ENCODE measurements around the gene H1-8.

DNA sequence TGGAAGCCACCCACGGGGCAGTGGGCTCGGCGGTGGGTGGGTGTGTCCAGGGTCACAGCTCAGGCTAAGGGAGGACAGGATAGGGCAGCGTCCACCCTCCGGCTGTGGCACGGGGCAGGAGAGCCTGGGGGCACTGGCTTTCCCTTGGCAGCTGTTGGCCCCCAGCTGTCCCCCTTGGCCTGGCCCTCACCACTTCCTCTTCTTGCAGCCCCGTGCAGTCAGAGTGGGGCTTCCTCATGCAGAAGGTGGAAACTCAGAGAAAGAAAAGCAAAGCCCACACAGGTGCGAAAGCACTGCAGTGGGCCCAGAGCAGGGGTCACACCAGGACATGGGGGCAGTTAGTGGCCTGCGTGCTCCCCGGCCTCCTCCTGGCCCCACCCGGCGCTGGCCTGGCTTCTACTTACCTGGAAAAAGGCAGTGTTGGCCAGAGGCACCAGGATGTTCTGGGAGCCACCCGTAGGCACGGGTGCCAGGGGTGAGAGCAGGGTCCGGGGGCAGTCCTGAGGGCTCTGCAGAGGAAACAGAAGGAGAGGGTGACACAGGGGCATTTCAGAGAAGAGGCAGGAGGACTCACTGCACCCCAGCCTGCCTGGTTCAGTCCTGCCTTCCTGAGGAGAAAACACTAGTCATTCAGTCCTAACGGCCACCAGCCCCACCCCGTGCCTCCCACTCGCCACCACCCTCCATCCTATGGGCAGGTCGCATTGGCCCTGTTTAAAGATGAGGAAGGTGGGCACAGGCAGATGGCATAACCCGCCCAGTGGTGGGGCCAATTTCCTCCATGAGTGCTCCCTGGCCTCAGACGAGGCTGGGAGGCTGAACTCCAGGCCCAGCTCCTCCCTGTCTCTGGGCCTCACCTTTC is 35.2 kb downstream of the H1-8 start:
- TF ChIP-seq, protein P1, sequence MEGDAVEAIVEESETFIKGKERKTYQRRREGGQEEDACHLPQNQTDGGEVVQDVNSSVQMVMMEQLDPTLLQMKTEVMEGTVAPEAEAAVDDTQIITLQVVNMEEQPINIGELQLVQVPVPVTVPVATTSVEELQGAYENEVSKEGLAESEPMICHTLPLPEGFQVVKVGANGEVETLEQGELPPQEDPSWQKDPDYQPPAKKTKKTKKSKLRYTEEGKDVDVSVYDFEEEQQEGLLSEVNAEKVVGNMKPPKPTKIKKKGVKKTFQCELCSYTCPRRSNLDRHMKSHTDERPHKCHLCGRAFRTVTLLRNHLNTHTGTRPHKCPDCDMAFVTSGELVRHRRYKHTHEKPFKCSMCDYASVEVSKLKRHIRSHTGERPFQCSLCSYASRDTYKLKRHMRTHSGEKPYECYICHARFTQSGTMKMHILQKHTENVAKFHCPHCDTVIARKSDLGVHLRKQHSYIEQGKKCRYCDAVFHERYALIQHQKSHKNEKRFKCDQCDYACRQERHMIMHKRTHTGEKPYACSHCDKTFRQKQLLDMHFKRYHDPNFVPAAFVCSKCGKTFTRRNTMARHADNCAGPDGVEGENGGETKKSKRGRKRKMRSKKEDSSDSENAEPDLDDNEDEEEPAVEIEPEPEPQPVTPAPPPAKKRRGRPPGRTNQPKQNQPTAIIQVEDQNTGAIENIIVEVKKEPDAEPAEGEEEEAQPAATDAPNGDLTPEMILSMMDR (IDR thresholded peaks at IDR 0.05): no peak
- no peak for TF ChIP-seq POLR2A (IDR thresholded peaks at IDR 0.05)
